SK-N-SH treated with all-trans-retinoic acid at 6 μM for 48 hours (cell line): ENCODE data around the gene ATP8A2.

ENCODE experiments used
- ATAC-seq: fragments of 200-7000 bp; cut with Tn5 transposase; 3 replicates; pipeline ENCODE4 v1.9.1; 2020; ENCODE audit warnings: mild to moderate bottlenecking, moderate library complexity
- CREB5 ChIP-seq: fragments of 250-450 bp; sonication (Bioruptor Pico); IDR thresholded peaks from 2 replicates; pipeline ENCODE4 v1.5.1; 2020; ENCODE audit warnings: low read depth, mild to moderate bottlenecking, moderate library complexity
- CSDC2 ChIP-seq: fragments of 250-450 bp; sonication (Bioruptor Pico); IDR thresholded peaks from 2 replicates; pipeline ENCODE4 v1.5.0; 2020; ENCODE audit warnings: mild to moderate bottlenecking, moderate library complexity
- ESRRG ChIP-seq: fragments of 250-450 bp; sonication (Bioruptor Pico); IDR thresholded peaks from 2 replicates; pipeline ENCODE4 v1.6.1; 2021; ENCODE audit warnings: mild to moderate bottlenecking
- GLIS3 ChIP-seq: fragments of 250-450 bp; sonication (Bioruptor Pico); IDR thresholded peaks from 2 replicates; pipeline ENCODE4 v1.5.0; 2020; ENCODE audit warnings: mild to moderate bottlenecking, moderate library complexity
- ISL1 ChIP-seq: fragments of 250-450 bp; sonication (Bioruptor Pico); IDR thresholded peaks from 2 replicates; pipeline ENCODE4 v2.1.2; 2022; ENCODE audit warnings: mild to moderate bottlenecking, moderate library complexity
- OSR1 ChIP-seq: fragments of 250-450 bp; sonication (Bioruptor Pico); IDR thresholded peaks from 2 replicates; pipeline ENCODE4 v1.8.0; 2022; ENCODE audit warnings: moderate library complexity, mild to moderate bottlenecking, inconsistent platforms
- PPARA ChIP-seq: fragments of 250-450 bp; sonication (Bioruptor Pico); IDR thresholded peaks from 2 replicates; pipeline ENCODE4 v1.5.0; 2020; ENCODE audit warnings: mild to moderate bottlenecking, borderline replicate concordance
- SNAI2 ChIP-seq: fragments of 250-450 bp; sonication (Bioruptor Pico); IDR thresholded peaks from 2 replicates; pipeline ENCODE4 v1.5.0; 2020; ENCODE audit warnings: mild to moderate bottlenecking, moderate library complexity
- TCF4 ChIP-seq: fragments of 250-450 bp; sonication (Bioruptor Pico); IDR thresholded peaks from 2 replicates; pipeline ENCODE4 v1.8.0; 2021; ENCODE audit warnings: mild to moderate bottlenecking, moderate library complexity, borderline replicate concordance
- TOX ChIP-seq: fragments of 250-450 bp; sonication (Bioruptor Pico); IDR thresholded peaks from 2 replicates; pipeline ENCODE4 v1.8.0; 2021; ENCODE audit warnings: mild to moderate bottlenecking, moderate library complexity, borderline replicate concordance
- TSHZ2 ChIP-seq: fragments of 250-450 bp; sonication (Bioruptor Pico); IDR thresholded peaks from 2 replicates; pipeline ENCODE4 v1.5.0; 2020; ENCODE audit warnings: mild to moderate bottlenecking, moderate library complexity
- ZC3H10 ChIP-seq: fragments of 250-450 bp; sonication (Bioruptor Pico); IDR thresholded peaks from 2 replicates; pipeline ENCODE4 v1.5.1; 2021; ENCODE audit warnings: mild to moderate bottlenecking, moderate library complexity
- ZFP3 ChIP-seq: fragments of 250-450 bp; sonication (Bioruptor Pico); IDR thresholded peaks from 2 replicates; pipeline ENCODE4 v1.5.0; 2020; ENCODE audit warnings: mild to moderate bottlenecking, moderate library complexity
- ZFP30 ChIP-seq: fragments of 450-650 bp; formaldehyde crosslinking; IDR thresholded peaks from 2 replicates; pipeline ENCODE4 v1.5.0; 2022; ENCODE audit warnings: mild to moderate bottlenecking, moderate library complexity
- ZNF565 ChIP-seq: fragments of 450-650 bp; formaldehyde crosslinking; conservative IDR thresholded peaks from 2 replicates; pipeline ENCODE4 v1.5.0; 2020; ENCODE audit warnings: low read depth, mild to moderate bottlenecking, moderate library complexity
- ZNF70 ChIP-seq: fragments of 450-650 bp; formaldehyde crosslinking; IDR thresholded peaks from 2 replicates; pipeline ENCODE4 v1.5.0; 2020; ENCODE audit warnings: mild to moderate bottlenecking, moderate library complexity
- ZNF8 ChIP-seq: fragments of 450-650 bp; formaldehyde crosslinking; IDR thresholded peaks from 2 replicates; pipeline ENCODE4 v1.5.0; 2020; ENCODE audit warnings: mild to moderate bottlenecking, moderate library complexity
- TF ChIP-seq, protein P1 (sequence below): fragments of 250-450 bp; sonication (Bioruptor Pico); IDR thresholded peaks from 2 replicates; pipeline ENCODE4 v1.5.1; 2021; ENCODE audit warnings: mild to moderate bottlenecking, moderate library complexity
- TF ChIP-seq, protein P2 (sequence below): fragments of 250-450 bp; sonication (Bioruptor Pico); IDR thresholded peaks from 2 replicates; pipeline ENCODE4 v1.8.0; 2020; ENCODE audit warnings: mild to moderate bottlenecking, moderate library complexity, borderline replicate concordance
- TF ChIP-seq, protein P3 (sequence below): fragments of 250-450 bp; sonication (Bioruptor Pico); IDR thresholded peaks from 2 replicates; pipeline ENCODE4 v1.8.0; 2021; ENCODE audit warnings: low read depth, mild to moderate bottlenecking, moderate library complexity, borderline replicate concordance

ATP8A2 gene

DNA sequence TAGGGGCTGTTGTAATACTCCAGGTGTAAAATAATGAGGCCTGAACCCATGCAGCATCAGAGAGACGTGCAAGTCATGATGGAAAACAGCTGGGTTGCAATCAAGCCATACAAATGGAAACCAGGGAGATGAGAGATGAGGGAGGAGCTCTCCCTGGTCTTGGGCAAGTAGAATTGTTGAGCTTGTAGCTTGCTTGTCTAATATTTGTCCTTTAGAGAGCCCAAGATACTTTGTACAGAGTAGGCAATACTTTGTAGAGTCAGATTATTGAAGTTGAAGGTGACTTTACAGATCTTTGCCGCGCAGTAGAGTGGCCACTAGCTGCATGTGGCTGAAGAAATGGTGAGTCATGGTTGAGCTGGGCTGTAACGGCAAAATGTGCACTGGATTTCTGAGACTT is 8.3 kb downstream of the ATP8A2 start:
- ATAC-seq: no peak
- TF ChIP-seq TSHZ2 (CRISPR knock-in tag) (no peak), OSR1 (CRISPR knock-in tag) (no peak), ISL1 (CRISPR knock-in tag) (no peak), GLIS3 (CRISPR knock-in tag) (no peak), CREB5 (CRISPR knock-in tag) (no peak)
- TF ChIP-seq, protein P1, sequence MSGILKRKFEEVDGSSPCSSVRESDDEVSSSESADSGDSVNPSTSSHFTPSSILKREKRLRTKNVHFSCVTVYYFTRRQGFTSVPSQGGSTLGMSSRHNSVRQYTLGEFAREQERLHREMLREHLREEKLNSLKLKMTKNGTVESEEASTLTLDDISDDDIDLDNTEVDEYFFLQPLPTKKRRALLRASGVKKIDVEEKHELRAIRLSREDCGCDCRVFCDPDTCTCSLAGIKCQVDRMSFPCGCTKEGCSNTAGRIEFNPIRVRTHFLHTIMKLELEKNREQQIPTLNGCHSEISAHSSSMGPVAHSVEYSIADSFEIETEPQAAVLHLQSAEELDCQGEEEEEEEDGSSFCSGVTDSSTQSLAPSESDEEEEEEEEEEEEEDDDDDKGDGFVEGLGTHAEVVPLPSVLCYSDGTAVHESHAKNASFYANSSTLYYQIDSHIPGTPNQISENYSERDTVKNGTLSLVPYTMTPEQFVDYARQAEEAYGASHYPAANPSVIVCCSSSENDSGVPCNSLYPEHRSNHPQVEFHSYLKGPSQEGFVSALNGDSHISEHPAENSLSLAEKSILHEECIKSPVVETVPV (CRISPR knock-in tag): no peak
- TF ChIP-seq, protein P2, sequence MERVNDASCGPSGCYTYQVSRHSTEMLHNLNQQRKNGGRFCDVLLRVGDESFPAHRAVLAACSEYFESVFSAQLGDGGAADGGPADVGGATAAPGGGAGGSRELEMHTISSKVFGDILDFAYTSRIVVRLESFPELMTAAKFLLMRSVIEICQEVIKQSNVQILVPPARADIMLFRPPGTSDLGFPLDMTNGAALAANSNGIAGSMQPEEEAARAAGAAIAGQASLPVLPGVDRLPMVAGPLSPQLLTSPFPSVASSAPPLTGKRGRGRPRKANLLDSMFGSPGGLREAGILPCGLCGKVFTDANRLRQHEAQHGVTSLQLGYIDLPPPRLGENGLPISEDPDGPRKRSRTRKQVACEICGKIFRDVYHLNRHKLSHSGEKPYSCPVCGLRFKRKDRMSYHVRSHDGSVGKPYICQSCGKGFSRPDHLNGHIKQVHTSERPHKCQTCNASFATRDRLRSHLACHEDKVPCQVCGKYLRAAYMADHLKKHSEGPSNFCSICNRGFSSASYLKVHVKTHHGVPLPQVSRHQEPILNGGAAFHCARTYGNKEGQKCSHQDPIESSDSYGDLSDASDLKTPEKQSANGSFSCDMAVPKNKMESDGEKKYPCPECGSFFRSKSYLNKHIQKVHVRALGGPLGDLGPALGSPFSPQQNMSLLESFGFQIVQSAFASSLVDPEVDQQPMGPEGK (CRISPR knock-in tag): no peak

DNA sequence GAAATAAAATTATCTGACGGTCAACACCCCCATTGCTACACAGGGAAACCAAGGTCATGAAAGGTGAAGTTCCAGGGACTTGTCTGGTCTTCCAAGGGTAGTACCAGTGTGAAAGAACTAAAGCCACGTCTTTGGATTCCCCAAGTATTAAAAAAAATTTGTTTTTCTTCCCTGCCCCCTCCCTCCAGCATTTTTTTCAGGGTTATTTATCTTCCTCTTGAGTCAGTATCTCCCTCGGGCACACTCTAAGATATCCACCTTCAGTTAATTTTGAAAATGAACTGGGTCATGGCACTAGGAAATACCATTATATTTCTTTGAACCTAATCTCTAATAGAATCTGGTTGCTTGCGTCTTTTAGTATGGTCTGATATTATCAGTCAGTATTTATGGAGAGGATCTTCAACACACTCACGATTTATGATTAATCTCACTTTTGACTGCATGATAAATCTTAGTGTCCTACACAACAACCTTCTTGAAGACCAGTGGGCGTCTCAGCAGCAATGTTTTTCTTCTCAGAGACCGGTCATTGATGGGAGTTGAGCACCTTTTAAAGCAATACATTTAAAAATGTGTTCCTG is 9.1 kb downstream of the ATP8A2 start:
- ATAC-seq: no peak

DNA sequence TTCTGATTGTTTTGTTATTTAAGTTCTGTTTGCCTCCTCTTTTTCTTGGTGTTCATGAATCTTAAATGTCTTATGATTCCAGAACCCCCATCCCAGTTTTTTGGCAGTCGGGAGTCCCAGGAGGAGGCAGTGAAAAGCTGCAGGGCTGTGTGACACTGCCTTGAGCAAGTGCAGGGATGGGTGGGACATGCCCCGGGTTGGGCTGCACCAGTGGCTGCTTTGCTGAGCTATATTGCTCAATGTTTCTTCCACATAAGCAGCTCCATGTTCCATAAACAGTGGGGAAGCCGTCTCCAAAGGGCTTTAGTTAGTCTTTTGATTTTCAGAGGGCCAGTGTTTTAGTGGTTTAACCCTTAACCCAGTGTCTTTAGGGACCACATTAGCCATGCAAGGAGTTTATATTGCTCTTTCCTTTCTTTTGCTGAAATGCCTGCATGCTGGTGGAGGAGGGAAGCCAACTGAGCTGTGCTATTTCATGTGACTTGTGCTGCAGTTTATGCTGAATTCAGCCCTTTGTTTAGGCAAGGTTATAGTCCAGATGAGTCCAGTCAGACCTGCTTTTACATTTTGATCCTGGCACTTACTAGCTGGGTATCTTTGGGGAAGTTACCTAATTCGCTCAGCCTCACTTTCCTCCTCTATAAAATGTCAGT is 13.1 kb downstream of the ATP8A2 start:
- TF ChIP-seq CREB5 (CRISPR knock-in tag) (no peak), ZNF8 (no peak), ZNF565 (CRISPR knock-in tag) (no peak), ISL1 (CRISPR knock-in tag) (no peak), PPARA (CRISPR knock-in tag) (no peak), ZFP3 (CRISPR knock-in tag) (no peak), ZC3H10 (CRISPR knock-in tag) (no peak), TCF4 (CRISPR knock-in tag) (no peak), GLIS3 (CRISPR knock-in tag) (no peak)
- TF ChIP-seq, protein P3, sequence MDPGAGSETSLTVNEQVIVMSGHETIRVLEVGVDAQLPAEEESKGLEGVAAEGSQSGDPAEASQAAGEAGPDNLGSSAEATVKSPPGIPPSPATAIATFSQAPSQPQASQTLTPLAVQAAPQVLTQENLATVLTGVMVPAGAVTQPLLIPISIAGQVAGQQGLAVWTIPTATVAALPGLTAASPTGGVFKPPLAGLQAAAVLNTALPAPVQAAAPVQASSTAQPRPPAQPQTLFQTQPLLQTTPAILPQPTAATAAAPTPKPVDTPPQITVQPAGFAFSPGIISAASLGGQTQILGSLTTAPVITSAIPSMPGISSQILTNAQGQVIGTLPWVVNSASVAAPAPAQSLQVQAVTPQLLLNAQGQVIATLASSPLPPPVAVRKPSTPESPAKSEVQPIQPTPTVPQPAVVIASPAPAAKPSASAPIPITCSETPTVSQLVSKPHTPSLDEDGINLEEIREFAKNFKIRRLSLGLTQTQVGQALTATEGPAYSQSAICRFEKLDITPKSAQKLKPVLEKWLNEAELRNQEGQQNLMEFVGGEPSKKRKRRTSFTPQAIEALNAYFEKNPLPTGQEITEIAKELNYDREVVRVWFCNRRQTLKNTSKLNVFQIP (CRISPR knock-in tag): no peak
- no peak for ATAC-seq

More for the DNA sequence above, 9.1 kb downstream of the ATP8A2 start:
- TF ChIP-seq CREB5 (CRISPR knock-in tag) (no peak), ZNF8 (no peak), ZFP30 (no peak), ESRRG (CRISPR knock-in tag) (no peak), ZNF565 (CRISPR knock-in tag) (no peak), ZNF70 (no peak), CSDC2 (no peak), SNAI2 (CRISPR knock-in tag) (no peak), TOX (CRISPR knock-in tag) (no peak), ZC3H10 (CRISPR knock-in tag) (no peak), PPARA (CRISPR knock-in tag) (no peak)
- TF ChIP-seq, protein P1 (CRISPR knock-in tag): no peak
